Endothelial cell of umbilical vein (primary cell): ENCODE data around the gene DDX23.

Source experiments
- MYC ChIP-seq: IDR thresholded peaks from one replicate; pipeline ENCODE4 v1.6.1; 2011; ENCODE audit warnings: mild to moderate bottlenecking, low read depth, low read length
- POLR2A ChIP-seq: IDR thresholded peaks from 2 replicates; pipeline ENCODE4 v1.6.1; 2012; ENCODE audit warnings: low read depth, mild to moderate bottlenecking, control low read depth, low read length
- POLR2AphosphoS5 ChIP-seq: IDR thresholded peaks from 2 replicates; pipeline ENCODE4 v1.6.1; 2012; ENCODE audit warnings: low read depth, mild to moderate bottlenecking, control low read depth, low read length, moderate library complexity; ENCODE audit not compliant: insufficient read depth
- TF ChIP-seq, protein P1 (sequence below), 2 donors: IDR thresholded peaks; 1 replicate in 1 of 2; 2 replicates in 1 of 2; pipeline ENCODE4 v1.5.1; 2011; ENCODE audit warnings: low read length in 2 of 2, mild to moderate bottlenecking in 2 of 2, moderate library complexity in 2 of 2, control low read depth in 1 of 2, inconsistent platforms in 1 of 2, low read depth in 1 of 2; ENCODE audit not compliant: insufficient read depth in 1 of 2; ENCODE audit errors: extremely low read depth in 1 of 2

DNA sequence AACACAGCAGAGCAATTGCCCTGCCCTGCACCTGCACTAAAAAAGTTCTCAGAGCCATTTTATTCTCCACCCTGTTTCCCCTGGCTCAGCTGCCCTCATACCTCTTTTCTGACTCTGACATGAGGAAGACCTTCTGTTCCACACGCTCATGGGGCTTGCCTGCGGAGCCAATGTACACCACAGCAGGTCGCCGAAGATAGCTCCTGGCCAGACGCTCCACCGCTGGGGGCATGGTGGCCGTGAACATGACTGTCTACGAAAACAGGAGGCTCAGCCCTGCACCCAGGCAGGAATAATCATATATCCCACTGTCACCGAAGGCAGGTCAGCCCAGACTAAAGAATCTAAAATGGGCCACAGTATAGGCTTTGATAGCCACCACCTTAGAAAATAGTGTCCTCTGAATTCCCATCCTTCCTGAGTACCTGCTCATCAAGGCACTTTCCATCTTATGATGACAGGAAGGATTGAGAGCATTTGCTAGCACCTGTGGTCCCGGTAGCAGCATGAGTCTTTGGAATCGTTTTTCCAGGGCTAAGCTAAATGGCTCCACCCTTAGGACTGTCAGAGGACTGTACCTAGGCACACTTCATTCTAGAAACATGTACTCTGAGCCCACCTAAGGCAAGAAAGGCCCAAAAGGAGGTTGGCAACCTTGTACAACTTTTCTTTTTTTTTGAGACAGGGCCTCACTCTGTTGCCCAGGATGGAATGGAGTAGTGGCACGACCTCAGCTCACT is 19.5 kb downstream of the DDX23 start:
- no peak for TF ChIP-seq MYC
- TF ChIP-seq, protein P1, sequence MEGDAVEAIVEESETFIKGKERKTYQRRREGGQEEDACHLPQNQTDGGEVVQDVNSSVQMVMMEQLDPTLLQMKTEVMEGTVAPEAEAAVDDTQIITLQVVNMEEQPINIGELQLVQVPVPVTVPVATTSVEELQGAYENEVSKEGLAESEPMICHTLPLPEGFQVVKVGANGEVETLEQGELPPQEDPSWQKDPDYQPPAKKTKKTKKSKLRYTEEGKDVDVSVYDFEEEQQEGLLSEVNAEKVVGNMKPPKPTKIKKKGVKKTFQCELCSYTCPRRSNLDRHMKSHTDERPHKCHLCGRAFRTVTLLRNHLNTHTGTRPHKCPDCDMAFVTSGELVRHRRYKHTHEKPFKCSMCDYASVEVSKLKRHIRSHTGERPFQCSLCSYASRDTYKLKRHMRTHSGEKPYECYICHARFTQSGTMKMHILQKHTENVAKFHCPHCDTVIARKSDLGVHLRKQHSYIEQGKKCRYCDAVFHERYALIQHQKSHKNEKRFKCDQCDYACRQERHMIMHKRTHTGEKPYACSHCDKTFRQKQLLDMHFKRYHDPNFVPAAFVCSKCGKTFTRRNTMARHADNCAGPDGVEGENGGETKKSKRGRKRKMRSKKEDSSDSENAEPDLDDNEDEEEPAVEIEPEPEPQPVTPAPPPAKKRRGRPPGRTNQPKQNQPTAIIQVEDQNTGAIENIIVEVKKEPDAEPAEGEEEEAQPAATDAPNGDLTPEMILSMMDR (IDR thresholded peaks at IDR 0.05; ENCODE audit: extremely low read depth in 1 of 2, insufficient read depth in 1 of 2, low read depth in 1 of 2, low read length in 2 of 2): no peak
- TF ChIP-seq POLR2AphosphoS5: no peak
- no peak for TF ChIP-seq POLR2A
